ENCODE data around the gene TAF5L.

DNA sequence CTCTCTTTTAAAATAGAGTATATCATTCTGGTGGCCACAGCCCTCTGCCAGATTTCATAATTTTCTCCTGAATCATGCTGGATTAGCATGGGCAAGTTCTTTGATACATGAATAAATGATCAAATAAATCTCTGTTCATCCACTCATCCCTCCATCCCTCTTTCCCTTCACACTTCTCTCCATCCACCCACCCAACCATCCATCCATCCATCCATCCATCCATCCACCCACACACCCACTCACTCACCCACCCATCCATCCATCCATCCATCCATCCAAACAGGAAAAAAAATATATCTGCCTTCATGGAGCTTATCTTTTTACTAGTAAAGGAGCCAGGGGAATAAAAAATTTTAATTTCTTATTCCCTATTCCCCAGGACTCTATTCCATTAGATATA lies 49.5 kb upstream of the TAF5L start:
- TF ChIP-seq POLR2AphosphoS5 (IDR thresholded peaks at IDR 0.05): no peak
- TF ChIP-seq, protein P1, sequence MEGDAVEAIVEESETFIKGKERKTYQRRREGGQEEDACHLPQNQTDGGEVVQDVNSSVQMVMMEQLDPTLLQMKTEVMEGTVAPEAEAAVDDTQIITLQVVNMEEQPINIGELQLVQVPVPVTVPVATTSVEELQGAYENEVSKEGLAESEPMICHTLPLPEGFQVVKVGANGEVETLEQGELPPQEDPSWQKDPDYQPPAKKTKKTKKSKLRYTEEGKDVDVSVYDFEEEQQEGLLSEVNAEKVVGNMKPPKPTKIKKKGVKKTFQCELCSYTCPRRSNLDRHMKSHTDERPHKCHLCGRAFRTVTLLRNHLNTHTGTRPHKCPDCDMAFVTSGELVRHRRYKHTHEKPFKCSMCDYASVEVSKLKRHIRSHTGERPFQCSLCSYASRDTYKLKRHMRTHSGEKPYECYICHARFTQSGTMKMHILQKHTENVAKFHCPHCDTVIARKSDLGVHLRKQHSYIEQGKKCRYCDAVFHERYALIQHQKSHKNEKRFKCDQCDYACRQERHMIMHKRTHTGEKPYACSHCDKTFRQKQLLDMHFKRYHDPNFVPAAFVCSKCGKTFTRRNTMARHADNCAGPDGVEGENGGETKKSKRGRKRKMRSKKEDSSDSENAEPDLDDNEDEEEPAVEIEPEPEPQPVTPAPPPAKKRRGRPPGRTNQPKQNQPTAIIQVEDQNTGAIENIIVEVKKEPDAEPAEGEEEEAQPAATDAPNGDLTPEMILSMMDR (IDR thresholded peaks at IDR 0.05 in 8 of 11, conservative IDR thresholded peaks at IDR 0.05 in 3 of 11): no peak
- TF ChIP-seq POLR2A (IDR thresholded peaks at IDR 0.05): no peak

Data from spleen (tissue), 7 donors.